SU-DHL-6 (cell line): ENCODE measurements around the gene PRKAR1B.

ENCODE experiments used
- H2AFZ ChIP-seq: fragments of 200-600 bp; sonication (generic); 2 replicates; pipeline ENCODE4 v1.6.1; 2014; ENCODE audit warnings: low read depth, mild to moderate bottlenecking, moderate library complexity, mixed read lengths, antibody characterized with exemption, low read length; ENCODE audit not compliant: severe bottlenecking
- H3F3A ChIP-seq: fragments of 200-600 bp; shearing (Covaris generic); 2 replicates; pipeline ENCODE4 v1.6.0; 2016; ENCODE audit warnings: antibody characterized with exemption, mild to moderate bottlenecking; ENCODE audit not compliant: insufficient read depth
- H3K27ac ChIP-seq: fragments of 200-600 bp; sonication (generic); 2 replicates; pipeline ENCODE4 v1.5.1; 2016; ENCODE audit warnings: low read depth, mild to moderate bottlenecking, low read length, moderate library complexity, mixed read lengths
- H3K27me3 ChIP-seq: fragments of 200-600 bp; sonication (generic), shearing (Covaris generic); 2 replicates; pipeline ENCODE4 v1.6.0; 2014; ENCODE audit warnings: mild to moderate bottlenecking, low read length
- H3K36me3 ChIP-seq: fragments of 200-600 bp; sonication (generic); 2 replicates; pipeline ENCODE4 v1.6.1; 2014; ENCODE audit warnings: mild to moderate bottlenecking, low read length, mixed read lengths
- H3K4me2 ChIP-seq: fragments of 300-600, 200-600 bp; shearing (Covaris generic), sonication (generic); 2 replicates; pipeline ENCODE4 v1.6.0; 2014; ENCODE audit warnings: low read length, low read depth, mild to moderate bottlenecking; ENCODE audit not compliant: poor library complexity, severe bottlenecking
- H3K4me3 ChIP-seq: fragments of 200-600 bp; sonication (generic); 2 replicates; pipeline ENCODE4 v1.5.1; 2014; ENCODE audit warnings: antibody characterized with exemption, low read length, mild to moderate bottlenecking, mixed read lengths; ENCODE audit not compliant: insufficient read depth, poor library complexity, severe bottlenecking
- H3K79me2 ChIP-seq: fragments of 200-600 bp; sonication (generic); 2 replicates; pipeline ENCODE4 v1.6.1; 2014; ENCODE audit warnings: mild to moderate bottlenecking, low read length, moderate library complexity; ENCODE audit not compliant: insufficient read depth
- H3K9ac ChIP-seq: fragments of 200-600 bp; sonication (generic); 2 replicates; pipeline ENCODE4 v1.7.0; 2014; ENCODE audit warnings: mild to moderate bottlenecking, low read length
- H3K9me2 ChIP-seq: fragments of 200-600 bp; sonication (generic); replicated peaks from 2 replicates; pipeline ENCODE4 v1.6.1; 2014; ENCODE audit warnings: low read length; ENCODE audit not compliant: insufficient read depth
- H3K9me3 ChIP-seq: fragments of 200-600 bp; sonication (generic); 2 replicates; pipeline ENCODE4 v1.6.1; 2014; ENCODE audit warnings: low read length, mixed read lengths; ENCODE audit not compliant: insufficient read depth
- H4K20me1 ChIP-seq: fragments of 200-600 bp; sonication (generic); 2 replicates; pipeline ENCODE4 v1.6.1; 2014; ENCODE audit warnings: low read depth, mild to moderate bottlenecking, antibody characterized with exemption, low read length, moderate library complexity, mixed read lengths
- CTCF ChIP-seq: fragments of 200-600 bp; sonication (generic); IDR thresholded peaks from one replicate; pipeline ENCODE4 v1.5.1; 2017; ENCODE audit warnings: antibody characterized with exemption, mild to moderate bottlenecking, low read length, moderate library complexity; ENCODE audit not compliant: insufficient read depth, poor library complexity, severe bottlenecking
- EZH2phosphoT487 ChIP-seq: fragments of 200-600 bp; sonication (generic), shearing (Covaris generic); conservative IDR thresholded peaks from 2 replicates; pipeline ENCODE4 v1.6.1; 2018; ENCODE audit warnings: mild to moderate bottlenecking, antibody characterized with exemption, low read length, moderate library complexity, mixed read lengths

Gene PRKAR1B

DNA sequence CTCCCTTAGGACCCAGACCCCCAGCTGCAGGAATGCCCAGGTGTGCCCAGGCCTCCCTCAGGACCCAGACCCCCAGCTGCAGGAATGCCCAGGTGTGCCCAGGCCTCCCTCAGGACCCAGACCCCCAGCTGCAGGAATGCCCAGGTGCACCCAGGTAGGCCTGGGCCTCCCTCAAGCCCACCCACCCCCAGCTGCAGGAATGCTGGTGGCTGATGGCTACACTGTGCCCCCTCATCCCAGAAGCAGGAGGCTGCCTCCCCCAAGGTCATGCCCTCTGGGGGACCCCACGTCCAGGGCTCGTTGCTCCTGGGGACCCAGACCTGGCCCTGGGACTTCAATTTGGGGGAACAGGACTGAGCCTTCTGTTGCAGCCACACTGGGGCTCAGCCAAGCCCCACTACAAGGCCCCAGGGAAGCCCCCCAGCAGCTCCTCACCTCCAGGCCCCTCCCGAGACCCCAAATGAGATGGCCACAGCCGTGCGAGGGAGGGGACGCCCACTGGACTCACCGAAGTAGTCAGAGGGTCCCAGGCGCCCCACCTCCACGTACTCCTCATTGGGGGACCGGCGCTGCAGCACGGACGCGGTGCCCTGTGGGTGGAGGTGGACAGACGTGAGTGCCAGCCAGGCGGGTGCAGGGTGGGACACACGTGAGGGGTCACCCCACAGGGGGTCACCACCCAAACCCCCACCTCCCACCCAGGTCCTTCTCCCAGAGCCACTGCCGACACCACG lies 176.0 kb downstream of the PRKAR1B start:
- Histone ChIP-seq H3K27ac (no peak overlapping the region), H3K4me2 (no peak overlapping the region), H3K79me2 (no peaks in the 10 kb centered on the region), H3K36me3 (no peaks in the 10 kb centered on the region), H3K4me3 (no peak overlapping the region), H3K9me2 (no peaks in the 10 kb centered on the region), H3K9ac (no peak overlapping the region), H3K27me3 (no peaks in the 10 kb centered on the region), H2AFZ (no peak overlapping the region), H3K9me3 (no peaks in the 10 kb centered on the region), H4K20me1 (no peaks in the 10 kb centered on the region), H3F3A (no peaks in the 10 kb centered on the region)
- TF ChIP-seq CTCF = no peak
- TF ChIP-seq EZH2phosphoT487 = no peak

- no peak for TF ChIP-seq CTCF
- no peak for TF ChIP-seq EZH2phosphoT487
- Histone ChIP-seq H3K4me2 (no peak overlapping the region), H3K36me3 (no peaks in the 10 kb centered on the region), H4K20me1 (no peaks in the 10 kb centered on the region), H3K9ac (no peak overlapping the region), H3K27ac (no peak overlapping the region), H3K79me2 (no peaks in the 10 kb centered on the region), H3K27me3 (no peaks in the 10 kb centered on the region), H2AFZ (no peak overlapping the region), H3K4me3 (no peak overlapping the region), H3F3A (no peaks in the 10 kb centered on the region), H3K9me2 (no peaks in the 10 kb centered on the region), H3K9me3 (no peaks in the 10 kb centered on the region)
Observed at GRCh38 chr7:549891-550625, 177.0 kb downstream of the PRKAR1B start.

DNA sequence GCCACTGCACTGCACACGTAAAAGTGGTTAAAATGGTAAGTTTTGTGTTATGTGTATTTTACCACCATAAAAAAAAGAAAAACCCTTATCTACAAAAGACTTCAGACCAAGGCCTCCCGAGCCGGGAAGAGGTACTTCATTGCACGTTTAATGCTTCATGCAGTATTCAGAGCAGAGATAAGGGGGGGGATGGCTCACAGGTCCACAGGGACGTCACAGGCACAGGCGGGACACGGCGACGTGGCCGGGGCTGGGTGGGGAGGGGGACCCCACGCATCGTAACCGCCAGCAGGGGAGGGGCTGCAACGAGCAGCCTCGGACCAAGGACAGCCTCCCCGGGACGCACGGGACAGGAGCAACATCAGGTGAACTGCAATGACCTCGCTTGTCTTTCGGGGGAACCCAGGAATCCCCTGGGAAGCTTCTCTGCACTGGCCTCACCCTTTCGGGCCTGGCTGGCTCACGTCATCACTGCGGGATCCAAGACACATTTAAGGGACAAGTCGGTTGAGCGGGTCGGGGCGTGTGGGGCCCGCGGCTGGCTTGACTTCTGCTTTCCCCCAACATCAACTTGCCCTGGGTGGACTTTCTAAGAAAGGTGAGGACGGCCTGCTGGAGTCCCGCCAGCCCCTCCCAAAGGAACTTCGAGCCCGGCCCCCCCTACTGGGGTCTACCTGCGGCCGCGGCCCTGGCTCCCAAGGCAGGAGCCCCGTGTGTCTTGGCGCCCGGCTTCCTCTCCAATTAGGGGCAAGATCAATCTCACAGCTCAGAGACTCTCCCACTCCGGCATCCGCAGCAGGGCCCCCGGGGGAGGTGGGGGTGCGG lies 177.8 kb downstream of the PRKAR1B start:
- Histone ChIP-seq H2AFZ (no peak overlapping the region), H4K20me1 (no peaks in the 10 kb centered on the region), H3K9me2 (no peaks in the 10 kb centered on the region), H3K4me2 (no peak overlapping the region), H3K27ac (no peak overlapping the region), H3K9ac (no peak overlapping the region), H3K27me3 (no peaks in the 10 kb centered on the region), H3K9me3 (no peaks in the 10 kb centered on the region), H3K79me2 (no peaks in the 10 kb centered on the region), H3K4me3 (no peak overlapping the region), H3K36me3 (no peaks in the 10 kb centered on the region), H3F3A (no peaks in the 10 kb centered on the region)
- no peak for TF ChIP-seq CTCF
- no peak for TF ChIP-seq EZH2phosphoT487
